Endothelial cell of umbilical vein (primary cell): Measurements from ENCODE around the gene SDHB. TPM values are rescaled to one million over a fixed set of nuclear protein-coding genes. Genes with fewer than 3 reads are reported as not detected.
A peak's percentile ranks its signal among the peaks of the same experiment; 100 is the strongest.

Experiments used
- BruUV-seq: library from RNA; stranded (reverse); fragments of 400-500 nt; replicated peaks from 2 replicates; lab custom pipeline; 2021; lab: Mats Ljungman, UMichigan
- CTCF ChIA-PET: fragments of 300-600, 350-600 bp; sonication (Branson Sonifier 250); formaldehyde crosslinking; loops from one replicate; lab custom pipeline; 2021; ENCODE audit warnings: antibody characterized with exemption, inconsistent platforms; lab: Charles Lee
- POLR2A ChIA-PET: fragments of 300-600, 350-600 bp; sonication (Branson Sonifier 250); formaldehyde crosslinking; loops from one replicate; lab custom pipeline; 2021; ENCODE audit warnings: antibody characterized with exemption, inconsistent platforms; lab: Charles Lee
- DNase-seq: peaks from one replicate; pipeline ENCODE4 v3.0.0-alpha.2; 2011; ENCODE audit warnings: low read depth, low spot score
- FAIRE-seq: peaks from 2 replicates; lab custom pipeline; 2011; peaks lifted over from hg19 to GRCh38; lab: Jason Lieb, UNC
- H2AFZ ChIP-seq: 2 replicates; pipeline ENCODE4 v1.6.0; 2012; ENCODE audit warnings: low read depth, low read length, control low read depth, inconsistent platforms
- H3K27ac ChIP-seq: 2 replicates; pipeline ENCODE4 v1.5.1; 2011; ENCODE audit warnings: low read depth, mild to moderate bottlenecking, control low read depth, low read length, moderate library complexity; ENCODE audit not compliant: insufficient read depth
- H3K27me3 ChIP-seq, 2 experiments: 2 replicates each; pipeline versions ENCODE4 v1.6.0 to v1.6.1; 2011; ENCODE audit warnings: low read length in 2 of 2, mixed read lengths in 1 of 2; ENCODE audit not compliant: control insufficient read depth in 2 of 2, insufficient read depth in 2 of 2
- H3K36me3 ChIP-seq, 2 experiments: 2 replicates in 1 of 2; 3 replicates in 1 of 2; pipeline ENCODE4 v1.5.1; 2011; ENCODE audit warnings: low read length in 2 of 2, mild to moderate bottlenecking in 1 of 2, moderate library complexity in 1 of 2; ENCODE audit not compliant: control insufficient read depth in 2 of 2, insufficient read depth in 2 of 2; ENCODE audit errors: extremely low read depth in 1 of 2
- H3K4me1 ChIP-seq: 3 replicates; pipeline ENCODE4 v1.5.1; 2011; ENCODE audit warnings: mild to moderate bottlenecking, low read length; ENCODE audit not compliant: control insufficient read depth, insufficient read depth; ENCODE audit errors: extremely low read depth
- H3K4me2 ChIP-seq: 2 replicates; pipeline ENCODE4 v1.6.1; 2011; ENCODE audit warnings: low read length, control low read depth, mixed read lengths; ENCODE audit not compliant: insufficient read depth
- H3K4me3 ChIP-seq, 3 experiments: fragments of 200-600 bp in 1 of 3; sonication (generic), shearing (Covaris generic) in 1 of 3; replicated peaks in 1 of 3; 2 replicates each; pipeline ENCODE4 v1.5.1; 2011 to 2016; ENCODE audit warnings: control low read depth in 3 of 3, low read length in 3 of 3, mild to moderate bottlenecking in 2 of 3, inconsistent platforms in 1 of 3, low read depth in 1 of 3, moderate library complexity in 1 of 3; ENCODE audit not compliant: insufficient read depth in 1 of 3
- H3K79me2 ChIP-seq: 2 replicates; pipeline ENCODE4 v1.6.0; 2012; ENCODE audit warnings: low read length, inconsistent platforms; ENCODE audit not compliant: control insufficient read depth, insufficient read depth
- H3K9ac ChIP-seq: replicated peaks from 2 replicates; pipeline ENCODE3; 2011; ENCODE audit warnings: low read length, control low read depth; ENCODE audit not compliant: insufficient read depth; ENCODE audit errors: extremely low read depth
- H3K9me1 ChIP-seq: replicated peaks from 3 replicates; pipeline ENCODE4 v1.6.0; 2011; ENCODE audit warnings: mild to moderate bottlenecking, low read length; ENCODE audit not compliant: control insufficient read depth, insufficient read depth; ENCODE audit errors: extremely low read depth
- H3K9me3 ChIP-seq: replicated peaks from 2 replicates; pipeline ENCODE4 v1.5.1; 2012; ENCODE audit warnings: low read length, inconsistent platforms; ENCODE audit not compliant: control insufficient read depth, insufficient read depth
- H4K20me1 ChIP-seq: replicated peaks from 2 replicates; pipeline ENCODE3; 2011; ENCODE audit warnings: mild to moderate bottlenecking, low read length; ENCODE audit not compliant: control insufficient read depth, insufficient read depth; ENCODE audit errors: extremely low read depth
- EZH2 ChIP-seq: IDR thresholded peaks from 2 replicates; pipeline ENCODE4 v1.6.1; 2012; ENCODE audit warnings: borderline replicate concordance, low read depth, mild to moderate bottlenecking, moderate library complexity, low read length, inconsistent platforms; ENCODE audit not compliant: severe bottlenecking
- GATA2 ChIP-seq: IDR thresholded peaks from 2 replicates; pipeline ENCODE4 v1.7.0; 2011; ENCODE audit warnings: low read depth, mild to moderate bottlenecking, moderate library complexity, mixed read lengths, low read length; ENCODE audit not compliant: insufficient read length, insufficient read depth
- JUN ChIP-seq: IDR thresholded peaks from 2 replicates; pipeline ENCODE4 v1.6.1; 2011; ENCODE audit warnings: borderline replicate concordance, low read depth; ENCODE audit not compliant: insufficient read length, insufficient read depth
- POLR2A ChIP-seq: IDR thresholded peaks from 2 replicates; pipeline ENCODE4 v1.6.1; 2012; ENCODE audit warnings: low read depth, mild to moderate bottlenecking, control low read depth, low read length
- POLR2AphosphoS5 ChIP-seq: IDR thresholded peaks from 2 replicates; pipeline ENCODE4 v1.6.1; 2012; ENCODE audit warnings: low read depth, mild to moderate bottlenecking, control low read depth, low read length, moderate library complexity; ENCODE audit not compliant: insufficient read depth
- dilution Hi-C: fragments of 300-500 bp; cut with MboI; formaldehyde crosslinking; loops from one replicate; pipeline ENCODE4 v1.15.0; 2019; ENCODE audit warnings: low sequenced_read_pairs; ENCODE audit not compliant: extremely low pct_ligation_motif_present
- intact Hi-C: fragments of 100-400 bp; cut with micrococcal nuclease; formaldehyde crosslinking; loops from one replicate; pipeline ENCODE4 v1.10.0; 2022
- polyA plus RNA-seq, 4 experiments: library from polyadenylated mRNA; depleted of rRNA in 3 of 4; stranded (reverse) in 3 of 4; unstranded in 1 of 4; fragments of >200 nt; gene quantifications; 2 replicates each; pipeline versions ENCODE4 v1.2.1 to v1.2.3, GENCODE V29; 2011 to 2012; ENCODE audit warnings: missing spikeins in 1 of 4
- total RNA-seq: library from RNA; stranded (reverse); gene quantifications from 2 replicates; pipeline ENCODE4 v1.2.3, GENCODE V29; 2021
- TF ChIP-seq, protein P1 (sequence below): IDR thresholded peaks from 2 replicates; pipeline ENCODE4 v1.6.1; 2011; ENCODE audit not compliant: insufficient read depth, insufficient read length
- TF ChIP-seq, protein P2 (sequence below), 2 donors: IDR thresholded peaks; 1 replicate in 1 of 2; 2 replicates in 1 of 2; pipeline ENCODE4 v1.5.1; 2011; ENCODE audit warnings: low read length in 2 of 2, mild to moderate bottlenecking in 2 of 2, moderate library complexity in 2 of 2, control low read depth in 1 of 2, inconsistent platforms in 1 of 2, low read depth in 1 of 2; ENCODE audit not compliant: insufficient read depth in 1 of 2; ENCODE audit errors: extremely low read depth in 1 of 2

The SDHB gene
- total and polyA plus RNA-seq, 2 donors (not counting 3 experiments of a cell fraction or from before 2014, with no cell fraction given) = 96.2 to 98.1 TPM

DNA sequence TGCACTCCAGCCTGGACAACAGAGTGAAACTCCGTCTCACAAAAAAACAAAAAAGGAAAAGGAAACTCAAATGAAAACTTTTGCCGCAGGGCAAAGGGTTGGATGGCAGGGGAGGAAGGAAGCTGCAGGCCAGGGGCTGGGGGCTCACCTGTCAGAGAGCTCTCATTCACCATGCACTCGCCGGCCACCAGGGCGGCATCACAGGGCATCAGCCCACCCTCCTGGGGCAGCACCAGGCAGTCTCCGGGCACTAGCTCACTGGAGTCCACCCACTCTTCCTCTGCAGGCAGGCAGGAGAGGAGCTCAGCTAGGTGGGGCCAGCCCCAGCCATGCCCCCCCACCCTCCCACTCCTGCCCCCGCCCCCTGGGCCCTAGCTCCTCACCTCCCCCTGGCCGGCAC is 54.0 kb downstream of the SDHB start:
- Histone ChIP-seq H3K9ac (no peak overlapping the region), H3K4me1 (no peaks in the 10 kb centered on the region), H3K79me2 (no peaks in the 10 kb centered on the region), H3K4me3 (no peak overlapping the region), H2AFZ (no peak overlapping the region), H3K9me3 (no peaks in the 10 kb centered on the region), H3K27ac (no peak overlapping the region), H3K9me1 (no peaks in the 10 kb centered on the region), H3K36me3 (peaks cover 0 to 26% of the 10 kb centered on the region in 2 experiments), H3K27me3 (no peaks in the 10 kb centered on the region), H3K4me2 (no peak overlapping the region), H4K20me1 (no peaks in the 10 kb centered on the region)
- dilution Hi-C loops = no loop called here
- FAIRE-seq = no peak
- no peak for TF ChIP-seq POLR2A
- CTCF ChIA-PET = interaction anchor here (1.0 to 3.2 kb wide), 4 partner anchors 10 to 39 kb away, joined by 4 to 20 read pairs (median 6); no protein-coding TSS in a partner anchor
- intact Hi-C loops = no loop called here
- DNase-seq = no peak
- POLR2A ChIA-PET = no interaction called here
- no TSS peak for BruUV-seq

DNA sequence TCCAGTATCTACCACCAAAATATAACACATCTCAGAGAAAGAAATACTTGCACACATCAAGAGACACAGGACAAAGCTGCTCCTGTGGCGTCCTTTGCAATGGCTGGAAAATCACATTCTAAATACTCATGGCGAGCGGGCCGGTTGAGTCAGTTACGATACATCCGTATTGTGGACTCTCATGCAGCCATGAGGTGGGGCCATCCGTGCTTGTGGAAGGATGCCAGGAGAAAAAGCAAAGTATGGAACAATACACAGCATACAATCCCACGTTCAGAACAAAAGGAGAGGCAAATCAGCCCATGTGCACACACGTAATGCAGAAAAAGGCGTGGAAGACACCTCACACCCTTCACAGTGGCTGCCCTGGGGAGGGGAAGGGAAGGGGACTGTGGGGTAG is 55.2 kb downstream of the SDHB start:
- FAIRE-seq (no peak), DNase-seq (peak; percentile 45)
- no peak overlapping the region for H3K4me3 ChIP-seq
- no peaks in the 10 kb centered on the region for H3K9me3 ChIP-seq
- no peak overlapping the region for H3K9ac ChIP-seq
- H3K36me3 ChIP-seq = peaks cover 0 to 20% of the 10 kb centered on the region in 2 experiments
- no peaks in the 10 kb centered on the region for H3K27me3 ChIP-seq
- intact Hi-C loops (no loop called here), dilution Hi-C loops (no loop called here)
- TF ChIP-seq POLR2AphosphoS5 (no peak), JUN (no peak), EZH2 (no peak), GATA2 (no peak)
- TF ChIP-seq, protein P1, sequence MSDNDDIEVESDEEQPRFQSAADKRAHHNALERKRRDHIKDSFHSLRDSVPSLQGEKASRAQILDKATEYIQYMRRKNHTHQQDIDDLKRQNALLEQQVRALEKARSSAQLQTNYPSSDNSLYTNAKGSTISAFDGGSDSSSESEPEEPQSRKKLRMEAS = no peak
- TF ChIP-seq, protein P2, sequence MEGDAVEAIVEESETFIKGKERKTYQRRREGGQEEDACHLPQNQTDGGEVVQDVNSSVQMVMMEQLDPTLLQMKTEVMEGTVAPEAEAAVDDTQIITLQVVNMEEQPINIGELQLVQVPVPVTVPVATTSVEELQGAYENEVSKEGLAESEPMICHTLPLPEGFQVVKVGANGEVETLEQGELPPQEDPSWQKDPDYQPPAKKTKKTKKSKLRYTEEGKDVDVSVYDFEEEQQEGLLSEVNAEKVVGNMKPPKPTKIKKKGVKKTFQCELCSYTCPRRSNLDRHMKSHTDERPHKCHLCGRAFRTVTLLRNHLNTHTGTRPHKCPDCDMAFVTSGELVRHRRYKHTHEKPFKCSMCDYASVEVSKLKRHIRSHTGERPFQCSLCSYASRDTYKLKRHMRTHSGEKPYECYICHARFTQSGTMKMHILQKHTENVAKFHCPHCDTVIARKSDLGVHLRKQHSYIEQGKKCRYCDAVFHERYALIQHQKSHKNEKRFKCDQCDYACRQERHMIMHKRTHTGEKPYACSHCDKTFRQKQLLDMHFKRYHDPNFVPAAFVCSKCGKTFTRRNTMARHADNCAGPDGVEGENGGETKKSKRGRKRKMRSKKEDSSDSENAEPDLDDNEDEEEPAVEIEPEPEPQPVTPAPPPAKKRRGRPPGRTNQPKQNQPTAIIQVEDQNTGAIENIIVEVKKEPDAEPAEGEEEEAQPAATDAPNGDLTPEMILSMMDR (IDR thresholded peaks at IDR 0.05; ENCODE audit: extremely low read depth in 1 of 2, insufficient read depth in 1 of 2, low read depth in 1 of 2, low read length in 2 of 2) = no peak
- ChIA-PET POLR2A (no interaction called here), CTCF (no interaction called here)
- no peak overlapping the region for H2AFZ ChIP-seq
- BruUV-seq = no TSS peak
- no peaks in the 10 kb centered on the region for H4K20me1 ChIP-seq
- H3K9me1 ChIP-seq = no peaks in the 10 kb centered on the region
- H3K79me2 ChIP-seq = no peaks in the 10 kb centered on the region
- no peak overlapping the region for H3K27ac ChIP-seq
- H3K4me1 ChIP-seq = no peaks in the 10 kb centered on the region
- no peak overlapping the region for H3K4me2 ChIP-seq
